CD8-positive, alpha-beta memory T cell (primary cell): ENCODE data around the gene AKAP9. TPM values are rescaled to one million over a fixed set of nuclear protein-coding genes. Genes with fewer than 3 reads are reported as not detected.
"Not testable (repeated sequence)": the region's sequence is repeated elsewhere in the genome, so short reads cannot be mapped to it uniquely, and the experiment has no call there.

Experiments
- CTCF ChIA-PET: fragments of 350-600 bp; sonication (Branson Sonifier 250); formaldehyde crosslinking; loops from one replicate; lab custom pipeline; 2021; ENCODE audit warnings: antibody characterized with exemption; lab: Charles Lee
- POLR2A ChIA-PET: fragments of 350-600 bp; sonication (Branson Sonifier 250); formaldehyde crosslinking; loops from one replicate; lab custom pipeline; 2021; ENCODE audit warnings: antibody characterized with exemption; lab: Charles Lee
- DNase-seq, 5 donors: peaks; one replicate each; pipeline versions ENCODE4 v3.0.0 to v3.0.0-alpha.2; 2020 to 2022; ENCODE audit warnings: mixed read lengths in 1 of 5
- H3K27ac ChIP-seq: one replicate; pipeline ENCODE4 v1.7.0; 2013; ENCODE audit warnings: low read depth, mild to moderate bottlenecking, low read length, moderate library complexity
- H3K27me3 ChIP-seq: 2 replicates; pipeline ENCODE4 v1.7.0; 2013; ENCODE audit warnings: low read length, mild to moderate bottlenecking; ENCODE audit not compliant: insufficient read depth, poor library complexity, severe bottlenecking
- H3K36me3 ChIP-seq: 2 replicates; pipeline ENCODE4 v1.7.0; 2013; ENCODE audit warnings: mild to moderate bottlenecking, low read length, moderate library complexity; ENCODE audit not compliant: insufficient read depth
- H3K4me1 ChIP-seq: 2 replicates; pipeline ENCODE4 v1.7.0; 2013; ENCODE audit warnings: mild to moderate bottlenecking, low read length, moderate library complexity; ENCODE audit not compliant: insufficient read depth
- H3K4me3 ChIP-seq: 2 replicates; pipeline ENCODE4 v1.7.0; 2013; ENCODE audit warnings: mild to moderate bottlenecking, low read length
- H3K9me3 ChIP-seq: 2 replicates; pipeline ENCODE4 v1.7.0; 2013; ENCODE audit warnings: mild to moderate bottlenecking, low read length
- H3K27ac Mint-ChIP-seq, 8 donors: one replicate each; pipeline ENCODE4 v1.8.0; 2020 to 2021; ENCODE audit warnings: mixed read lengths in 8 of 8, mild to moderate bottlenecking in 6 of 8, inconsistent platforms in 3 of 8, moderate library complexity in 3 of 8
- H3K27me3 Mint-ChIP-seq, 2 donors: one replicate each; pipeline ENCODE4 v1.8.0; 2020 to 2021; ENCODE audit warnings: mixed read lengths in 2 of 2, mild to moderate bottlenecking in 1 of 2, moderate library complexity in 1 of 2
- H3K36me3 Mint-ChIP-seq, 3 donors: one replicate each; pipeline ENCODE4 v1.8.0; 2020 to 2021; ENCODE audit warnings: mixed read lengths in 3 of 3, inconsistent platforms in 1 of 3, mild to moderate bottlenecking in 1 of 3
- H3K4me1 Mint-ChIP-seq, 3 donors: one replicate each; pipeline ENCODE4 v1.8.0; 2020 to 2021; ENCODE audit warnings: mixed read lengths in 3 of 3, inconsistent platforms in 1 of 3, mild to moderate bottlenecking in 1 of 3
- H3K4me3 Mint-ChIP-seq, 7 donors: one replicate each; pipeline ENCODE4 v1.8.0; 2020 to 2021; ENCODE audit warnings: mixed read lengths in 7 of 7, mild to moderate bottlenecking in 6 of 7, moderate library complexity in 4 of 7, inconsistent platforms in 2 of 7
- H3K9me3 Mint-ChIP-seq, 5 donors: one replicate each; pipeline ENCODE4 v1.8.0; 2020 to 2022; ENCODE audit warnings: mixed read lengths in 5 of 5, mild to moderate bottlenecking in 3 of 5, moderate library complexity in 2 of 5, inconsistent platforms in 1 of 5
- polyA plus RNA-seq: library from polyadenylated mRNA; unstranded; fragments of 300-500 nt; fragmentation: Illumina TruSeq; gene quantifications from one replicate; pipeline ENCODE4 v1.2.3, GENCODE V29; 2021
- total RNA-seq, 2 experiments: library from RNA; stranded (reverse); gene quantifications; one replicate each; pipeline ENCODE4 v1.2.3, GENCODE V29; 2021

AKAP9 gene
- 10 to 100 TPM; 34.9 to 40.3 TPM for total RNA-seq
- polyA plus RNA-seq, result 49.2 TPM

DNA sequence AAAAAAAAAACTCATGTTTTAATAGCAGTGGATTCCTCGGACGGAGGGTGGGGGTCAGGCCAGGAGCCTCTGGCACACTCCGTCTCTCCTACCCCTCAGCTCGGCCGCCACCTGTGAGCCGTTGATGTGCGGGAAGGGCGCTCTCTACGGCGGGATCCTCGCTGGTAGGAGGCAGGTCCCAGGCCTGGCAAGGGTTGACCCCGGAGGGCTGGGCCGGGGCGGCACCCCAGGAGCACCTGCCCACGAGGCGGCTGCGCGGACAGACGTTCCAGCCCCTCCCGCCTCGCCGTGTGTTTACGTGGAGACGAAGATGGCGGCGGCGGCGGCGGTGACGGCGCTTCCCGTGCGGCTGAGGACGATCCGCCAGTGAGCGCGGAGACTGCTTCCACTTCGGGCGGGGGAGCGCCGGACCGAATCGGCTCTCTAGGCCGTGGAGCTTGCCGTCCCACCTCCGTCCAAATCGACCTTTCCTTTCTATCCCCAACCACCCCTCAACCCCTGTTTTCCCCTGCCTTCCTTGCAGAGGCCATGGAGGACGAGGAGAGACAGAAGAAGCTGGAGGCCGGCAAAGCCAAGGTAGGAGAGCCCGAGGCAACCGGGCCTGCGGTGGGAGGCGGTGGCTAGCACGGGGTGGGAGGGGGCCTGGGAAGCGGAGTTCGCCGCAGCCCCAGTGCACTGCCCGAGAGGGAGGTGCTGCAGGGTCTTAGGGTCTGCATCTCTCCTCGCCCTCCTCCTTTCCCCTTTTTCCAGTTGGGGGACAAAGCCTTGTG, at the start of gene AKAP9:
TSS of gene AKAP9 (plus strand) at position 291 of the 770 bp plus-strand sequence. CDS start at position 529, 238 bp downstream.
- Mint-ChIP-seq H3K4me3 (peak within 1 kb of the TSS; percentile 91 to 100 (median 94)), H3K27ac (peak within 1 kb of the TSS; percentile 86 to 99 (median 97)), H3K36me3 (peaks cover 0 to 8% (median 0%) of the 10 kb centered on the region in 3 donors), H3K4me1 (peaks cover 42 to 51% (median 50%) of the 10 kb centered on the region in 3 donors), H3K9me3 (no peaks in the 10 kb centered on the region), H3K27me3 (peaks cover 0 to 3% of the 10 kb centered on the region in 2 donors)
- Histone ChIP-seq H3K27me3 (no peaks in the 10 kb centered on the region), H3K36me3 (no peaks in the 10 kb centered on the region), H3K4me3 (peak within 1 kb of the TSS; percentile 93), H3K9me3 (no peaks in the 10 kb centered on the region), H3K4me1 (peaks cover 26% of the 10 kb centered on the region), H3K27ac (peak within 1 kb of the TSS; percentile 92)
- CTCF ChIA-PET, result interaction anchor here (0.9 to 3.9 kb wide), 4 partner anchors 13 to 588 kb away, joined by 3 to 20 read pairs (median 9); partner anchors contain the start of genes GATAD1, MTERF1, PEX1 and RBM48
- POLR2A ChIA-PET, result interaction anchor here (0.6 to 3.0 kb wide), 8 partner anchors 25 to 588 kb away, joined by 3 to 19 read pairs (median 4); partner anchors contain the start of genes ANKIB1, CYP51A1, GATAD1 and KRIT1
- peak; percentile 82 to 92 (median 89) for DNase-seq

DNA sequence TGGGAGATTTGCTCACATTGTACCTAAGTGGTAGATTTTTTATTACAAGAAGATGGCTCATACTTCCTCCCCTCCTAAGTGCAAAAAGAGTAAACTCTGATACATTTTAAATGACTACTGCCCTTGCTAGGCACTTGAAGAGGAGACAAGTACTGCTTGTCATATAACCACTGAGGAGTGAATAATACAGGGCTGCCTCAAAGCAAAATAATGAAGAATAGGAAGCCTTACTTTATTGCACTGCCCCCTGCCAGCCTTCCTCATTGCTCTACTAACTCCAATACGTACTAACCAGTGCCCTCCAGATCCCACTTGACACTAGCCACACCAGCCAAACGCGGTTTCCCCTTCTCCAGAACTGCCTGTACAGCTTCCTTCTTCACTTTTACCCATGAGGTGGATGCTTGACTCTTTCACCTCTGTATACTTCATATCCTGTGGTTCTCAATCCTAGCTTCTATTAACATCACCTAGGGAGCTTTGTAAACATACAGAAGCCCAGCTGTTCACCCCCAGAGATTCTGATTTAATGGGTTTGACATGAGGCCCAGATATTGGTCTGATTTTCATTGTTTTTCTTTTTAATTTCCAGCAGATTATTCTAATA, 48.5 kb upstream of the AKAP9 start:
- CTCF ChIA-PET, result interaction anchor here (1.0 kb wide), 1 partner anchor 11 kb away, joined by 4 read pairs; the partner anchor contains the start of gene MTERF1

DNA sequence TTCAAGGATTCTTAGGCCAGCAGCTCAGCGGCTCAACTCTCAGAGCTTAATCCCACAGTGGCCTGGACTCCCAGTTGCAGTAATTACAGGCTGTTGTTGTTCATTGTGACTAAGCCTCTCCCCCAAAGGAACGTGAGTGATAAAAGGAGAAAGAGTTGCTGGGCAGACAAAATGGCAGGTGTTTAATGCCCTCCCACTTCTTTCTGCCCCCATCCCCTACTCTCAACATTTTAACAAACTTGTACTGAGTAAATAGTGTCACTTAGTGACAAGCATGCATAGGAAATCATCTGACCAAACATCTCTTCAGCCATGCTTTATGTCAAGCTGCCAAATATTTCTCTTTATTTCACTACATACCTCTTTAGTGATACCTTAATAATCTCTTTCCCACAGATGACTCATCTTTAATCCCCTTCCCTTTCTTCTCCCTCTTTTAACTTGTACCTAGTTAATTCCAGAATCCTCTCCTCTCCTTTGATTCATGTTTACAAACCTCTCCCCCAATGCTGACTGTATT, 47.8 kb upstream of the AKAP9 start:
- H3K9me3 Mint-ChIP-seq, result peaks cover 0 to 2% (median 0%) of the 10 kb centered on the region in 5 donors
- POLR2A ChIA-PET, result no interaction called here
- H3K4me1 ChIP-seq, result no peaks in the 10 kb centered on the region
- H3K27ac Mint-ChIP-seq, result no peak overlapping the region
- CTCF ChIA-PET, result no interaction called here
- H3K27me3 ChIP-seq, result no peaks in the 10 kb centered on the region
- no peak overlapping the region for H3K4me3 Mint-ChIP-seq
- no peaks in the 10 kb centered on the region for H3K36me3 Mint-ChIP-seq
- H3K27me3 Mint-ChIP-seq, result peaks cover 4 to 22% of the 10 kb centered on the region in 2 donors
- no peaks in the 10 kb centered on the region for H3K36me3 ChIP-seq
- no peak overlapping the region for H3K27ac ChIP-seq
- no peaks in the 10 kb centered on the region for H3K4me1 Mint-ChIP-seq
- no peak for DNase-seq
- no peak overlapping the region for H3K4me3 ChIP-seq
- H3K9me3 ChIP-seq, result no peaks in the 10 kb centered on the region

More for the DNA sequence above, 48.5 kb upstream of the AKAP9 start:
- POLR2A ChIA-PET, result no interaction called here
- Histone ChIP-seq H3K4me3 (no peak overlapping the region), H3K9me3 (no peaks in the 10 kb centered on the region), H3K27ac (no peak overlapping the region), H3K27me3 (no peaks in the 10 kb centered on the region), H3K36me3 (no peaks in the 10 kb centered on the region), H3K4me1 (no peaks in the 10 kb centered on the region)
- no peak overlapping the region for H3K27ac Mint-ChIP-seq
- H3K36me3 Mint-ChIP-seq, result no peaks in the 10 kb centered on the region
- DNase-seq, result no peak
- H3K4me1 Mint-ChIP-seq, result no peaks in the 10 kb centered on the region
- peaks cover 4 to 22% of the 10 kb centered on the region in 2 donors for H3K27me3 Mint-ChIP-seq
- peaks cover 0 to 2% (median 0%) of the 10 kb centered on the region in 5 donors for H3K9me3 Mint-ChIP-seq
- H3K4me3 Mint-ChIP-seq, result no peak overlapping the region

DNA sequence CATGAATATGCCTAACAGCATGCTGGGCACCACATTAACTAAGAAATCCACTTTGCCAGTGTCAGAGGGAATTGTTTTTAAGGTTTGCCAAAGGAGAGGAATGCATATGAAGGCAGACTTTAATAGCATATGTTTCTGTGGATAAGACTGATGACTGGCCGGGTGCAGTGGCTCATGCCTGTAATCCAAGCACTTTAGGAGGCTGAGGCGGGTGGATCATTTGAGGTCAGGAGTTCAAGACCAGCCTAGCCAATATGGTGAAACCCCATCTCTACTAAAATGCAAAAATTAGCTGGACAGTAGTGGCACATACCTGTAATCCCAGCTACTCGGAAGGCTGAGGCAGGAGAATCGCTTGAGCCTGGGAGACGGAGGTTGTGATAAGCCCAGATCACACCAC, 47.0 kb upstream of the AKAP9 start:
- H3K9me3 ChIP-seq, H3K27ac Mint-ChIP-seq, H3K36me3 ChIP-seq, CTCF ChIA-PET, H3K4me1 Mint-ChIP-seq, H3K4me1 ChIP-seq, H3K4me3 Mint-ChIP-seq, H3K9me3 Mint-ChIP-seq, POLR2A ChIA-PET, H3K27me3 ChIP-seq, H3K27ac ChIP-seq, H3K4me3 ChIP-seq, H3K36me3 Mint-ChIP-seq, DNase-seq: not testable (repeated sequence)
- peaks cover 5 to 22% of the 10 kb centered on the region in 2 donors for H3K27me3 Mint-ChIP-seq

DNA sequence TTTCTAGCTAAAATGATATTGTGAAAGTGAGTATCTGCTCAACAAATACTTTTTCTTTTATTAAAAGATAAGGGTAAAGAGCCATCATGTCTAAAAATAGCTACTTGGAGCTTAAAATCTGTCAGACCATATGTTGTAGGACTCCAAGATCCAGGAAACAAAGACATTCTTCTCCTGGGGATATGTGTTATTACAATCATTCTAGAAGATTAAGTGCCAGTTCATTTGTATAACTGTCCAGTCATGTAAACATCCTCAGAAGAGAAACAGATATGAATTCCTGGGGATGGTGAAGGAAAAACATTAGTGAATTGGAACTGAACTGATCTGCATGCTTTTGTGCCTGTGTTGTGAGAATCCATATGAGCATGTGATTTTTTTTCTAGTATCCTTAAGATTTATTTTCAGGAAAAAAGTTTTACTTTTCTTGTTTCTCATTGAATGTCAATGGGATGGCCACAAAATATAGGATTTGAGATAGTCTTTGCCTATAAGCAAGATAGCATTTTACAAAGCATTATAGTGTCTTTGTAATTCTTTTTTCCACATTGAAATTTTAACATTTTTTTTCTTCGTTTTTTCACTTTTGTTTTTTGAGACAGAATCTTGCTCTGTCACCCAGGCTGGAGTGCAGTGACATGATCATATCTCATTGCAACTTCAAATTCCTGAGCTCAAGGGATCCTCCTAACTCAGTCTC, 45.7 kb upstream of the AKAP9 start:
- no peak for DNase-seq
- Histone ChIP-seq H3K27me3 (no peaks in the 10 kb centered on the region), H3K4me1 (no peaks in the 10 kb centered on the region), H3K36me3 (no peaks in the 10 kb centered on the region), H3K9me3 (no peaks in the 10 kb centered on the region), H3K4me3 (no peak overlapping the region), H3K27ac (no peak overlapping the region)
- peaks cover 0 to 2% (median 0%) of the 10 kb centered on the region in 5 donors for H3K9me3 Mint-ChIP-seq
- H3K36me3 Mint-ChIP-seq, result no peaks in the 10 kb centered on the region
- ChIA-PET POLR2A (no interaction called here), CTCF (no interaction called here)
- no peaks in the 10 kb centered on the region for H3K4me1 Mint-ChIP-seq
- H3K27ac Mint-ChIP-seq, result no peak overlapping the region
- H3K27me3 Mint-ChIP-seq, result peaks cover 5 to 22% of the 10 kb centered on the region in 2 donors
- H3K4me3 Mint-ChIP-seq, result no peak overlapping the region

DNA sequence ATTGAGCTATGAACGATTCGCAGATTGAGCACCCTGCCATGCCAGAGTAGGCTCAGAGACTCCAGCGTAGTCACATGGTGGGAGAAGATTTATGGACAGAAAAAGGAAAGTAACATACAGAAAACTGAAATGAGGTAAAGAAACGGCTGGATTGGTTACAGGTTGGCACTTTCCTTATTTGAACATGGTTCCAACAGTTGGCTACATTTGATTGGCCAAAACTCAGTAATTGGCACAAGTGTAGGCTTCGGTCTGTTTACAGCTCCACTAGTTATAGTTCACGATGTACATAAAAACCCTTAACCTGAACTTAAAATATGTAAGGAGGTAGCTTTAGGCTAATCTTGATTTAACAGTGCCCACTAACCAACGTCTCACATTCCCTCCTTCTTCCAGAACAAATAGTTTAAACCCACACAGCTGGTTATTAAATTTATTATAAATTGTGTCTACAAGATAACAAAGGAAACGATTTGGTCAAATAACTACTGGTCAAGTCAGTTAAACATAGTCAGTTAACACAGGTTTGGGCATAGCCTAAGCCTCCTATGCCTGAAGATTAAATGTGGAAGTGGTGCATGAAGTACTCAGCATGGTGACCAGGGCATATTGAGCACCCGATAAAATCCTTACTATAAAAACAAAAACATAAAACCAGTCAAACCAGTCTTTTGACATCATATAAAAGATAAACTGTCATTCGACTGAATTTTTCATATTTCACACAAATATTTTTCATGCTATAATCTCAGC, 42.2 kb upstream of the AKAP9 start:
- no peaks in the 10 kb centered on the region for H3K4me1 Mint-ChIP-seq
- DNase-seq, result no peak
- ChIA-PET CTCF (no interaction called here), POLR2A (no interaction called here)
- H3K27ac Mint-ChIP-seq, result no peak overlapping the region
- H3K27ac ChIP-seq, result no peak overlapping the region
- no peaks in the 10 kb centered on the region for H3K27me3 ChIP-seq
- no peaks in the 10 kb centered on the region for H3K36me3 Mint-ChIP-seq
- H3K9me3 Mint-ChIP-seq, result no peaks in the 10 kb centered on the region
- H3K27me3 Mint-ChIP-seq, result peaks cover 10 to 28% of the 10 kb centered on the region in 2 donors
- no peaks in the 10 kb centered on the region for H3K4me1 ChIP-seq
- H3K36me3 ChIP-seq, result no peaks in the 10 kb centered on the region
- H3K4me3 ChIP-seq, result no peak overlapping the region
- no peaks in the 10 kb centered on the region for H3K9me3 ChIP-seq
- H3K4me3 Mint-ChIP-seq, result no peak overlapping the region

DNA sequence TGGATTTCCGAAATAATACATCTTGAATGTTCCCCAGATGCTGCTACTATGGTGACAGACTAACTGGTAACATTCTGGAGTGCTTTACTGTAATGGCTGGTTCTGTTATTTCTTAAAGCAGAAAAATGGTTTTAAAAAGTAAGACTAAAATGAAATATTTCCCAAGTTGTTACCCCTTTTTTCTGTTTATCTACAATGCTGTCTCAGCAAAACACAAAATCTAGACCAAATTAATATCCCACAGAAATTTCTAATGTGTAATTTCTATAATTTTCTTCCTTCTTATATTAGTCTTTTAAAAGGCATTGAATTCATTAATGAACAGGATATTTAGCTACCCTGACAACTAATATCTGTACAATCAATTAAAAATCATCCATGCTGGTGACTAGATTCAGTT, 41.1 kb upstream of the AKAP9 start:
- H3K4me1 Mint-ChIP-seq, result no peaks in the 10 kb centered on the region
- DNase-seq, result no peak
- H3K36me3 Mint-ChIP-seq, result no peaks in the 10 kb centered on the region
- Histone ChIP-seq H3K36me3 (no peaks in the 10 kb centered on the region), H3K4me1 (no peaks in the 10 kb centered on the region), H3K27ac (no peak overlapping the region), H3K27me3 (no peaks in the 10 kb centered on the region), H3K9me3 (no peaks in the 10 kb centered on the region), H3K4me3 (no peak overlapping the region)
- peaks cover 10 to 23% of the 10 kb centered on the region in 2 donors for H3K27me3 Mint-ChIP-seq
- no peak overlapping the region for H3K4me3 Mint-ChIP-seq
- ChIA-PET CTCF (no interaction called here), POLR2A (no interaction called here)
- no peak overlapping the region for H3K27ac Mint-ChIP-seq
- H3K9me3 Mint-ChIP-seq, result no peaks in the 10 kb centered on the region
